HCT116 (cell line): ENCODE data around the gene MORF4L1.

Source experiments
- CTCF ChIP-seq, 3 experiments: fragments of 200-600 bp in 1 of 3; sonication (generic) in 1 of 3; IDR thresholded peaks in 2 of 3; conservative IDR thresholded peaks in 1 of 3; 2 replicates each; pipeline ENCODE4 v1.5.1; 2012 to 2017; ENCODE audit warnings: low read depth in 2 of 3, low read length in 2 of 3, antibody characterized with exemption in 1 of 3, borderline replicate concordance in 1 of 3, control low read depth in 1 of 3, mild to moderate bottlenecking in 1 of 3, mixed read lengths in 1 of 3, mixed run types in 1 of 3, moderate library complexity in 1 of 3; ENCODE audit not compliant: insufficient read depth in 1 of 3
- EGR1 ChIP-seq: IDR thresholded peaks from 2 replicates; pipeline ENCODE4 v1.6.1; 2012; ENCODE audit warnings: low read depth
- EZH2 ChIP-seq: fragments of 200-600 bp; sonication (generic); IDR thresholded peaks from 2 replicates; pipeline ENCODE4 v1.6.1; 2017; ENCODE audit warnings: antibody characterized with exemption, mixed run types
- MAX ChIP-seq: IDR thresholded peaks from 2 replicates; pipeline ENCODE4 v1.6.1; 2012
- POLR2A ChIP-seq: IDR thresholded peaks from 2 replicates; pipeline ENCODE4 v1.7.0; 2011; ENCODE audit warnings: borderline replicate concordance; ENCODE audit not compliant: insufficient read depth, insufficient read length; ENCODE audit errors: extremely low read depth
- POLR2AphosphoS5 ChIP-seq: IDR thresholded peaks from 2 replicates; pipeline ENCODE4 v1.6.1; 2011; ENCODE audit warnings: mild to moderate bottlenecking, low read depth, low read length, moderate library complexity
- RAD21 ChIP-seq: IDR thresholded peaks from 2 replicates; pipeline ENCODE4 v1.6.1; 2012; ENCODE audit warnings: low read depth, mild to moderate bottlenecking
- SIN3A ChIP-seq: IDR thresholded peaks from 2 replicates; pipeline ENCODE4 v1.6.1; 2012; ENCODE audit warnings: low read depth
- SP1 ChIP-seq: IDR thresholded peaks from 2 replicates; pipeline ENCODE4 v1.6.1; 2012; ENCODE audit warnings: low read depth
- YY1 ChIP-seq: IDR thresholded peaks from 2 replicates; pipeline ENCODE4 v1.6.1; 2011; ENCODE audit warnings: low read length, low read depth, moderate library complexity, mild to moderate bottlenecking; ENCODE audit not compliant: insufficient replicate concordance; ENCODE audit errors: extremely low read depth
- ZBTB33 ChIP-seq: IDR thresholded peaks from 2 replicates; pipeline ENCODE4 v1.6.1; 2011; ENCODE audit warnings: mild to moderate bottlenecking, low read length, moderate library complexity; ENCODE audit not compliant: insufficient replicate concordance; ENCODE audit errors: extremely low read depth
- ZNF274 ChIP-seq: fragments of 200-500 bp; sonication (Bioruptor generic); IDR thresholded peaks from 2 replicates; pipeline ENCODE4 v1.6.1; 2014; ENCODE audit warnings: mild to moderate bottlenecking, low read depth, low read length, inconsistent platforms

GRCh38 chr15:78878356-78878755 is 5.7 kb downstream of the MORF4L1 start:
- TF ChIP-seq SIN3A (no peak), EZH2 (no peak), POLR2A (no peak), MAX (no peak), CTCF (IDR thresholded peaks at IDR 0.05 in 2 of 3, conservative IDR thresholded peaks at IDR 0.05 in 1 of 3; ENCODE audit: borderline replicate concordance in 1 of 3, insufficient read depth in 1 of 3, low read depth in 2 of 3, low read length in 2 of 3) (no peak), POLR2AphosphoS5 (no peak), SP1 (no peak), RAD21 (no peak), ZNF274 (no peak), ZBTB33 (no peak), EGR1 (no peak), YY1 (no peak)
